ENCODE results near the gene AMDHD2. TPM values are rescaled to one million over a fixed set of nuclear protein-coding genes. Genes with fewer than 3 reads are reported as not detected.

AMDHD2 gene
- total RNA-seq, 1 experiment from 2014 or later: 22.7 TPM

DNA sequence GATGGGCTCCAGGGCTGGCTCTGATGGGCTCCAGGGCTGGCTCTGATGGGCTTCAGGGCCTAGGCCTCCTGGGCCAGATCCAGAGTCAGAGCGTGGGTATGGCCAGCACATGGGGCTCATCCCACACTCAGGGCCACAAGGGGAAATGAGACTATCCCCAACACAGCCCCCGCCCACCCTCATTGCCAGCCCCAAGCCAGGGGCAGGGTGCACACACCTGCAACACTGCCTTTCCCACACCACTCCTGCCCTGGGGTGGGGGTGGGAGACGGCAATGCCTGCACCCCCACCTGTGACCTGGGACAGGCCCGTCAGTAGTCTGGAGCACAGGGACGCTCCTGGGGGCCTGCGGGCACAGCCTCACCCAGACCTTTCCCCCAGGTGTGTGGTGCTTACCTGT lies 20.7 kb upstream of the AMDHD2 start:
- Histone ChIP-seq H3K9me2 (replicated peaks; ENCODE audit: insufficient read depth, low read length) (no peaks in the 10 kb centered on the region), H3K27me3 (ENCODE audit: low read length) (no peaks in the 10 kb centered on the region), H3K9ac (ENCODE audit: low read length) (no peak overlapping the region), H3K36me3 (ENCODE audit: insufficient read depth, low read length) (peaks cover 2% of the 10 kb centered on the region; the same call in 1 of the 2 replicates), H3K27ac (ENCODE audit: low read length) (no peak overlapping the region), H3K4me3 (ENCODE audit: low read length) (no peak overlapping the region), H3K79me2 (ENCODE audit: low read length) (no peaks in the 10 kb centered on the region), H2AFZ (ENCODE audit: low read length) (no peak overlapping the region), H3K4me1 (ENCODE audit: low read length) (peaks cover 8% of the 10 kb centered on the region), H3K9me3 (ENCODE audit: low read length) (no peaks in the 10 kb centered on the region), H4K20me1 (ENCODE audit: insufficient read depth, low read depth, low read length) (0 out of 2 replicates have a peak, but pooled peaks cover 6% of the 10 kb centered on the region), H3K4me2 (ENCODE audit: low read depth, low read length, poor library complexity, severe bottlenecking) (no peak overlapping the region)
- no peak for DNase-seq

DNA sequence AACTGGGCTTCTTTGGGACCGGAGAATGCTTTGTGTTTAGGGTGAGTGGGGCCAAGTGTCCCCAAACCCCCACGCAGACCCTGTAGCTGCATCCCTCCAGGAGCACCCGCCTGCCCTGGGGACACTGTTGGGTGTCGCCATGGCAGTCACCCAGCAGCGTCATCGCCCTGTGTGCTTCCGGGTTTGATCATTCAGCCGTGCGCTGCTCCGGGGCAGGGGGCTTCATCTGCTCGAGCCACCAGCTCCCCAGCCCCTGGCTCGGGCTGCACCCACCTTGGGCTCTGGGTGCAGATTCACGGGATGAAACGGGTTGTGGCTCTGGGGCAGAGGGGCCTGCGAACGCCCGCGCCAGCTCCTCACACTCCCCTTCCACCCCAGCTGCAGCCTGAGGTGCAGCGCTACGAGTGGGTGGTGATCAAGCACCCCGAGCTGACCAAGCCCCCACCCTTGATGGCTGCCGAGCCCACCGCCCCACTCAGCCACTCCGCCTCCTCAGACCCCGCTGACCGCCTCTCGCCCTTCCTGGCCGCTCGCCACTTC lies 20.2 kb upstream of the AMDHD2 start:
- H3K9me2 ChIP-seq (replicated peaks; ENCODE audit: insufficient read depth, low read length): no peaks in the 10 kb centered on the region
- no peak overlapping the region for H3K4me3 ChIP-seq (ENCODE audit: low read length)
- peaks cover 2% of the 10 kb centered on the region; the same call in 1 of the 2 replicates for H3K36me3 ChIP-seq (ENCODE audit: insufficient read depth, low read length)
- no peaks in the 10 kb centered on the region for H3K9me3 ChIP-seq (ENCODE audit: low read length)
- DNase-seq: no peak
- 0 out of 2 replicates have a peak, but pooled peaks cover 6% of the 10 kb centered on the region for H4K20me1 ChIP-seq (ENCODE audit: insufficient read depth, low read depth, low read length)
- H2AFZ ChIP-seq (ENCODE audit: low read length): no peak overlapping the region
- H3K4me1 ChIP-seq (ENCODE audit: low read length): peaks cover 8% of the 10 kb centered on the region
- no peak overlapping the region for H3K4me2 ChIP-seq (ENCODE audit: low read depth, low read length, poor library complexity, severe bottlenecking)
- no peaks in the 10 kb centered on the region for H3K79me2 ChIP-seq (ENCODE audit: low read length)
- no peaks in the 10 kb centered on the region for H3K27me3 ChIP-seq (ENCODE audit: low read length)
- no peak overlapping the region for H3K9ac ChIP-seq (ENCODE audit: low read length)
- H3K27ac ChIP-seq (ENCODE audit: low read length): no peak overlapping the region

DNA sequence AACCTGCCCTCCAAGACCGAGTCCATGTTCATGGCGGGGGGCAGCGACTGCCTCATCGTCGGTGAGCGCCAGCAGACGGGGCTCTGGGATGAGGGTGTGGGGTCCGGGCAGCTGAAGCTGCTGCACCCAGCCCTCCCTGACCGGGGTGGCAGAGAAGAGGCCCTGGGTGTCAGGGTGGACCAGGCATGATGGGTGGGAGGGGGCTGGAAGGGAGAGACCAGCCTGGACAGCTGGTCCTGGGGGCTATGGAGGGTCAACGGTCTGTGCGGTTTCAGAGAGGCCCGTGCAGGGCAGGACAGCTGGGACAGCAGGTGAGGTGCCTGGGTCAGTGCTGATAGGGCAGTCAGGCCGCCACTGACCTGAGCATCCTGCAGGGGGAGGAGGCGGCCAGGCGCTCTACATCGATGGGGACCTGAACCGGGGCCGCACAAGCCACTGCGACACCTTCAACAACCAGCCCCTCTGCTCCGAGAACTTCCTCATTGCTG lies 19.7 kb upstream of the AMDHD2 start:
- Histone ChIP-seq H3K9me2 (replicated peaks; ENCODE audit: insufficient read depth, low read length) (no peaks in the 10 kb centered on the region), H3K9me3 (ENCODE audit: low read length) (no peaks in the 10 kb centered on the region), H3K9ac (ENCODE audit: low read length) (no peak overlapping the region), H3K27ac (ENCODE audit: low read length) (no peak overlapping the region), H3K4me2 (ENCODE audit: low read depth, low read length, poor library complexity, severe bottlenecking) (no peak overlapping the region), H3K4me3 (ENCODE audit: low read length) (no peak overlapping the region), H3K36me3 (ENCODE audit: insufficient read depth, low read length) (peaks cover 2% of the 10 kb centered on the region; the same call in 1 of the 2 replicates), H3K4me1 (ENCODE audit: low read length) (peaks cover 8% of the 10 kb centered on the region), H2AFZ (ENCODE audit: low read length) (no peak overlapping the region), H3K79me2 (ENCODE audit: low read length) (no peaks in the 10 kb centered on the region), H3K27me3 (ENCODE audit: low read length) (no peaks in the 10 kb centered on the region), H4K20me1 (ENCODE audit: insufficient read depth, low read depth, low read length) (0 out of 2 replicates have a peak, but pooled peaks cover 6% of the 10 kb centered on the region)
- no peak for DNase-seq

DNA sequence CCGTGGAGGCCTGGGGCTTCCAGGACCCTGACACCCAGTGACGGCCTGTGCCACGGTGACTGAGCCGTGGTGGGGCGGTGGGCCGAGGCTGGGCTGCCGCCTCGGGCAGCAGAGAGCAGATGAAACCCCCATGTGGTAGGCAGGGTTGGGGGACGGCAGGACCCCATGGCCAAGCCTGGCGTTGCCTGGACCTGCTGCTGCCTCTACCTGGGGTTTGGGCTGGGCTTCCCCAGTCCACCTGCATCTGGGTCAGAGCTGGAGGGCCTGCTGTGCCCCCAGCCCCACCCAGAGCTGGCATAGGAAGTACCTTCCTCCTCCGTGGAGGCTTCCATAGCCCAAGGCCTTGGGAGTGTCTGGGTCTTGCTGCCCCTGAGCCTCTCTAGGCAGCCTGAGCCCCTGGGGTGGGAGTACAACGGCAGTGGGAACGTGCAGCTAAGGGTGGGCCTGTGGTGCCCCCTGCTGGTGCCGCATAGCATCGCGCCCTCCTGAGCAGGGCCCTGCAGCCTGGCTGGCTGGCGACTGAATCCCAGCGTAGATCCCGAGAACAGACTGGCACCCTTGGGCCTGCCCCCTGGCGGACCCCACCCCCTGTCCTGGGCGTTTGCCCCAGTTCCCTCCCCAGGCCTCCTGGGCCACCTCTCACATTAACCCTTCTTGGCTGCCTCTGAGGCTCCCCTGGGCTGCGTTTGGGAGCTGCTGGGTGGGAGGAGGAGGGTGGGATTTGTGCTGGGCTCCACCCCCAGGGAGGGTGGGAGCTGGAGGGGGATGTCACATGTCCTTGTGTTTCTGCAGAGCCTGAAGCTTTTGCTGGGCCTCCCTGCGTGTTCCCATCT lies 19.0 kb upstream of the AMDHD2 start:
- H3K4me2 ChIP-seq (ENCODE audit: low read depth, low read length, poor library complexity, severe bottlenecking): peak overlapping the region; percentile 35

DNA sequence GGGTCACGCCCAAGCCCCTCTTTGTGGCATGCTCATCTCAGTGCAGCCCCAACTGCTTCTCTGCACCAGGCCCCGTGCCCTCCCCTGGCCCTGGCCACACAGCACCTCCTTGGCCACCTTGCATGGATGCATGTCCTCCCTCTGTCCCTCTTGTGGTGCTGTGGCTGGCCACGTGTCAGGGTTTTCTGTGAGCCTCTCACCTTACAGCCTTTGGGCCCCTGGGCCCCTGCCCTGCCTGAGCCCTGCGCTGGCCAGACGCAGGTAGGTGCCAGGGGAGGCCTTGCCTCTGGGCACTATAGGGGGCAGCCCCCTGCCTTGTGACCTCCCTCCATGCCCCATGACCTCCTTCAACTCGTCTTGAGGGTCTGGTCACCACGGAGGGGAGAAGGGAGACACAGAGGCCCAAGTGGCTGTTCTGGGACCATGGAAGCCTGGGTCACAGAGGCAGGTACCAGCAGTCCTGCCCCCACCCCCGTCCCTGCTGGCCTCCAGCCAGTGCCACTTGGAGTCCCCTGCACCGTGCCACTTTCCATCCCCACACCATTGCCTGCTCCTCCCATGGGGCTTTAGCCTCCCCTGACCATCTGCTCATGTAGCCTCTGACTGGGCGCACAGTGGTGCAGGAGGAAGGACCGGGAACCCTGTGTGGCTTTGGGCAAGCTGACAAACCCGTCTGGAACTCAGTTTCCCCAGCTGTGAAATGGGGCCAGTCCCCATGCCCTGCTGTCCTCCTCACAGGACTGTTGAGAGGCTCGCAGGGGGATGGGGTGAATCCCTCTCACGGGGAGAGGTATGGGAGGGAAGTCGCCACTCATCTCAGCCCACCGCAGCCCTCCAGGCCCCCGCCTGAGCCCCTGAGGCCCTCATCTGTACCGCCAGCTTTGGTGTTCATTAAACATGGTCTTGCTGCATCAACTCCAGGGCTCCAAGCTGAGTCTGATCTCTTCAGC lies 17.9 kb upstream of the AMDHD2 start:
- Histone ChIP-seq H3K9me3 (ENCODE audit: low read length) (no peaks in the 10 kb centered on the region), H3K27me3 (ENCODE audit: low read length) (no peaks in the 10 kb centered on the region), H3K79me2 (ENCODE audit: low read length) (no peaks in the 10 kb centered on the region), H4K20me1 (ENCODE audit: insufficient read depth, low read depth, low read length) (0 out of 2 replicates have a peak, but pooled peaks cover 6% of the 10 kb centered on the region), H3K4me1 (ENCODE audit: low read length) (peaks cover 12% of the 10 kb centered on the region), H3K4me2 (ENCODE audit: low read depth, low read length, poor library complexity, severe bottlenecking) (no peak overlapping the region), H3K4me3 (ENCODE audit: low read length) (no peak overlapping the region), H3K9ac (ENCODE audit: low read length) (no peak overlapping the region), H2AFZ (ENCODE audit: low read length) (no peak overlapping the region), H3K36me3 (ENCODE audit: insufficient read depth, low read length) (peaks cover 2% of the 10 kb centered on the region; the same call in 1 of the 2 replicates), H3K9me2 (replicated peaks; ENCODE audit: insufficient read depth, low read length) (no peaks in the 10 kb centered on the region), H3K27ac (ENCODE audit: low read length) (no peak overlapping the region)
- DNase-seq: no peak

More for the DNA sequence above, 19.0 kb upstream of the AMDHD2 start:
- Histone ChIP-seq H3K27ac (ENCODE audit: low read length) (no peak overlapping the region), H4K20me1 (ENCODE audit: insufficient read depth, low read depth, low read length) (0 out of 2 replicates have a peak, but pooled peaks cover 6% of the 10 kb centered on the region), H3K9ac (ENCODE audit: low read length) (no peak overlapping the region), H2AFZ (ENCODE audit: low read length) (no peak overlapping the region), H3K36me3 (ENCODE audit: insufficient read depth, low read length) (peaks cover 2% of the 10 kb centered on the region; the same call in 1 of the 2 replicates), H3K27me3 (ENCODE audit: low read length) (no peaks in the 10 kb centered on the region), H3K79me2 (ENCODE audit: low read length) (no peaks in the 10 kb centered on the region), H3K9me3 (ENCODE audit: low read length) (no peaks in the 10 kb centered on the region), H3K9me2 (replicated peaks; ENCODE audit: insufficient read depth, low read length) (no peaks in the 10 kb centered on the region), H3K4me3 (ENCODE audit: low read length) (no peak overlapping the region), H3K4me1 (ENCODE audit: low read length) (peaks cover 8% of the 10 kb centered on the region)
- peak; percentile 92 for DNase-seq

DNA sequence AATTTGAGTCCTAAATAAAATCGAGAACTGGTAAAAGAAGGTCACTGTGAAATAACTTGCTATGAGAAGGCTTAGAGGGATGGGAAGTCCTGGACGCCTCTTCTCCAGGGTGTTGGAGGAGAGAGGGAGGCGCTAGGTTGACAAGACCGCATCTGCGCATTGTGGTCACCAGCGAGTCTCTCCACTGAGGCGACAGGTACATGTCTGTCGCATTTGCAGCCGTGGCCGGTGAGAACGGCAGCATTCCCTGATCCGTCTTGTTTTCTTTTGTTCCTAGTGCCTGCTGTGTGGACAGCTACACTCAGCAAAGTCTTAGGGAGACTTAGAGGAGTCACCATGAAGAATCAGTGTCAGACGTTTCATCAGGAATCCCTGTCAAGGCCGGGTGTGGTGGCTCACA lies 14.5 kb upstream of the AMDHD2 start:
- no peaks in the 10 kb centered on the region for H3K9me2 ChIP-seq (replicated peaks; ENCODE audit: insufficient read depth, low read length)
- no peaks in the 10 kb centered on the region for H3K27me3 ChIP-seq (ENCODE audit: low read length)
- no peak overlapping the region for H2AFZ ChIP-seq (ENCODE audit: low read length)
- 0 out of 2 replicates have a peak, but pooled peaks cover 6% of the 10 kb centered on the region for H4K20me1 ChIP-seq (ENCODE audit: insufficient read depth, low read depth, low read length)
- peaks cover 14% of the 10 kb centered on the region for H3K4me1 ChIP-seq (ENCODE audit: low read length)
- H3K4me3 ChIP-seq (ENCODE audit: low read length): no peak overlapping the region
- no peak overlapping the region for H3K4me2 ChIP-seq (ENCODE audit: low read depth, low read length, poor library complexity, severe bottlenecking)
- no peak overlapping the region for H3K27ac ChIP-seq (ENCODE audit: low read length)
- no peak overlapping the region for H3K9ac ChIP-seq (ENCODE audit: low read length)
- H3K36me3 ChIP-seq (ENCODE audit: insufficient read depth, low read length): peaks cover 2% of the 10 kb centered on the region; the same call in 1 of the 2 replicates
- H3K79me2 ChIP-seq (ENCODE audit: low read length): no peaks in the 10 kb centered on the region
- no peaks in the 10 kb centered on the region for H3K9me3 ChIP-seq (ENCODE audit: low read length)
- DNase-seq: no peak

DNA sequence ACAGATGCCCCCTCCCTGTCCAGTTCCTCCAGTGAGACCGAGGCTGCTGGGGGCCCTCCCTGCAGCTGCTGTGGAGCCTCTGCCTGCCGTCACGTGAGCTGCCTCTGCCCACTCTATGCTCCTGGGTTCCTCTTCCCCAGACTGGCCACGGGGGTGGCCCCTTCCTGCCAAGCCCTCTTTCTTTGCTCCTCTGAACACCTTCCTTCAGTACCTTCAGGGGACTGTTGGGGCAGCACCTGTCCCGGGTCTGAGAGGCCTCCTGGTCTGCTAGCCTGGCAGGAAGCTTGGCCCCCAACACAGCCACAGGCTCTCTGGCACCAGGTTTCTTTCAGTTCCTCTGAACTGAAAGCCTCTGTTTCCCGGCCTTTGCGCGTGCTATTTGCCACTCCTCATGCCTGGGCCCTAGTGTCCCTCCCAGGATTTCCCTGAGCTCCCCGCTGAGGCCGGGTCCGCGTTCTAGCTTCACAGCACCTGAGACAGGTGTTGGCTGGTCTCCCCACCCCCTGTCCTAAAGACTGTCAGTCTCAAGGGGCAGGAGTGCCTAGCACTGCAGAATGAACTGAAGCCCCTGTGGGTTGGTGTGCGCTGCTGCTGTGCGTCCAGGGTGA lies 13.0 kb upstream of the AMDHD2 start:
- peak; percentile 52 for DNase-seq
- Histone ChIP-seq H2AFZ (ENCODE audit: low read length) (no peak overlapping the region), H3K27ac (ENCODE audit: low read length) (no peak overlapping the region), H3K9ac (ENCODE audit: low read length) (no peak overlapping the region), H3K4me2 (ENCODE audit: low read depth, low read length, poor library complexity, severe bottlenecking) (no peak overlapping the region), H3K9me2 (replicated peaks; ENCODE audit: insufficient read depth, low read length) (no peaks in the 10 kb centered on the region), H3K27me3 (ENCODE audit: low read length) (no peaks in the 10 kb centered on the region), H3K9me3 (ENCODE audit: low read length) (no peaks in the 10 kb centered on the region), H4K20me1 (ENCODE audit: insufficient read depth, low read depth, low read length) (no peaks in the 10 kb centered on the region), H3K36me3 (ENCODE audit: insufficient read depth, low read length) (no peaks in the 10 kb centered on the region; the same call in 1 of the 2 replicates), H3K4me3 (ENCODE audit: low read length) (no peak overlapping the region), H3K79me2 (ENCODE audit: low read length) (no peaks in the 10 kb centered on the region), H3K4me1 (ENCODE audit: low read length) (peaks cover 6% of the 10 kb centered on the region)
